ENCODE results near the gene TRIM15.
"Not testable (repeated sequence)": the region's sequence is repeated elsewhere in the genome, so short reads cannot be mapped to it uniquely, and the experiment has no call there.

The TRIM15 gene

DNA sequence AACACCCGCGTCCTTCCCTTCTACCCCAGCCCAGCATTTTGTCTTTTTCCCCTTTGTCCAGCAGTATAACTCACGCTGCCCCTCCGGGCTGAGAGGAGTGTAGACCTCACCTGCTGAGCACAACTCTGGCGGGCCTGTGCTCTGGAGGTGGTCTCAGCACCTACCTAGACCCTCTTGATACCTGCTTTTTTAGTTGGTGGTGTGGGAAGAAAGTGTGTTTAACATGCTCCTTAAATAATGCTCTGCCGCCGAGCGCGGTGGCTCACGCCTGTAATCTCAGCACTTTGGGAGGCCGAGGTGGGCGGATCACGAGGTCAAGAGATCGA, 51.3 kb downstream of the TRIM15 start:
- TF ChIP-seq TAF1 (IDR thresholded peaks at IDR 0.05; ENCODE audit: low read depth, low read length) (no peak), POU2F2 (IDR thresholded peaks at IDR 0.05; ENCODE audit: low read depth, low read length) (no peak), POLR2AphosphoS5 (IDR thresholded peaks at IDR 0.05; ENCODE audit: low read depth, low read length) (no peak), PAX5 (IDR thresholded peaks at IDR 0.05; ENCODE audit: insufficient read depth, low read length, severe bottlenecking) (no peak), SPI1 (IDR thresholded peaks at IDR 0.05; ENCODE audit: low read depth, low read length) (no peak), POLR2A (IDR thresholded peaks at IDR 0.05; ENCODE audit: low read depth, low read length) (no peak)
- no peak for FAIRE-seq
- DNase-seq (ENCODE audit: insufficient read length, low spot score) = no peak

- DNase-seq (ENCODE audit: insufficient read length, low spot score) (no peak), FAIRE-seq (no peak)
- TF ChIP-seq TAF1 (IDR thresholded peaks at IDR 0.05; ENCODE audit: low read depth, low read length) (no peak), POU2F2 (IDR thresholded peaks at IDR 0.05; ENCODE audit: low read depth, low read length) (no peak), POLR2AphosphoS5 (IDR thresholded peaks at IDR 0.05; ENCODE audit: low read depth, low read length) (no peak), POLR2A (IDR thresholded peaks at IDR 0.05; ENCODE audit: low read depth, low read length) (no peak), SPI1 (IDR thresholded peaks at IDR 0.05; ENCODE audit: low read depth, low read length) (no peak), PAX5 (IDR thresholded peaks at IDR 0.05; ENCODE audit: insufficient read depth, low read length, severe bottlenecking) (no peak)
Observed at GRCh38 chr6:30216096-30216495, 52.8 kb downstream of the TRIM15 start.

DNA sequence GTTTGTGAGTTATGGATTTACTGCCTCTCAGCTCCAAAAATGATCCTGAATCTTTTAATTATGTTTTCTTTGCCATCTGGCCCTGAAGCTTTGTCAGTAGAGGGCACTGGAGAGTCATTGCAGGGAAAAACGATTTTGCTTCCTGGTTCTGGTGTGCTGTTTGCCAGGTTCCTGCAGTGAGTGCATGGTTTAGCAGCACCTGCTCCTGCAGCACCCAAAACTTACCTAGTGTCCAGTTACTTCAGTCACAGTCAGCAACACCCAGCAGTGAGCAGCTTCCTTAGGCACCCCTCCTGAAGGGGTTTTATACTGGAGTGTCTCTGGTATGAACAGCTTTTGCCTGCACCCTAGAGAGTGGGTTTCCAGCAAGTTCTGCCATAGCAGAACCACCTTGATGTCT, 55.9 kb downstream of the TRIM15 start:
- no peak for DNase-seq (ENCODE audit: insufficient read length, low spot score)
- peak; percentile 20 for FAIRE-seq

GRCh38 chr6:30221395-30221794, 58.0 kb downstream of the TRIM15 start:
- not testable (repeated sequence) for DNase-seq (ENCODE audit: insufficient read length, low spot score); FAIRE-seq

More for the DNA sequence above, 55.9 kb downstream of the TRIM15 start:
- TF ChIP-seq SPI1 (IDR thresholded peaks at IDR 0.05; ENCODE audit: low read depth, low read length) = no peak
- TF ChIP-seq POLR2A (IDR thresholded peaks at IDR 0.05; ENCODE audit: low read depth, low read length) = no peak
- no peak for TF ChIP-seq POU2F2 (IDR thresholded peaks at IDR 0.05; ENCODE audit: low read depth, low read length)
- TF ChIP-seq POLR2AphosphoS5 (IDR thresholded peaks at IDR 0.05; ENCODE audit: low read depth, low read length) = no peak
- TF ChIP-seq PAX5 (IDR thresholded peaks at IDR 0.05; ENCODE audit: insufficient read depth, low read length, severe bottlenecking) = no peak
- TF ChIP-seq TAF1 (IDR thresholded peaks at IDR 0.05; ENCODE audit: low read depth, low read length) = no peak

DNA sequence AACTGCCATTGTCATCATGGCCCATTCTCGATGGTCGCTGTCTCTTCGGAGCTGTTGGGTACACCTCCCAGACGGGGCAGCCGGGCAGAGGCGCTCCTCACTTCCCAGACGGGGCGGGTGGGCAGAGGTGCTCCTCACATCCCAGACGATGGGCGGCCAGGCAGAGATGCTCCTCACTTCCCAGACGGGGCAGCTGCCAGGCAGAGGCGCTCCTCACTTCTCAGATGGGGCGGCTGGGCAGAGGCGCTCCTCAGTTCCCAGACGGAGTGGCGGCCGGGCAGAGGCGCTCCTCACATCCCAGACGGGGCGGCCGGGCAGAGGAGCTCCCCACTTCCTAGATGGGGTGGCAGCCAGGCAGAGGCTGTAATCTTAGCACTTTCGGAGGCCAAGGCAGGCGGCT, 58.6 kb downstream of the TRIM15 start:
- not testable (repeated sequence) for FAIRE-seq; DNase-seq (ENCODE audit: insufficient read length, low spot score)

Measured in GM12891 (cell line).